Astrocyte (in vitro differentiated cells and primary cell): ENCODE measurements around the gene CBFA2T2. TPM values are rescaled to one million over a fixed set of nuclear protein-coding genes. Genes with fewer than 3 reads are reported as not detected.
A peak's percentile ranks its signal among the peaks of the same experiment; 100 is the strongest.

Experiments
- DNase-seq: peaks from one replicate; pipeline ENCODE4 v3.0.0-alpha.2; 2010; ENCODE audit warnings: low read depth
- FAIRE-seq: peaks from 2 replicates; lab custom pipeline; 2011; peaks lifted over from hg19 to GRCh38; lab: Jason Lieb, UNC
- H2AFZ ChIP-seq: 2 replicates; pipeline ENCODE4 v1.6.0; 2012; ENCODE audit warnings: low read depth, low read length, inconsistent platforms
- H3K27ac ChIP-seq: 2 replicates; pipeline ENCODE4 v1.5.1; 2011; ENCODE audit warnings: low read depth, low read length, inconsistent platforms
- H3K27me3 ChIP-seq: 2 replicates; pipeline ENCODE4 v1.6.0; 2011; ENCODE audit warnings: low read length, inconsistent platforms; ENCODE audit not compliant: insufficient read depth
- H3K36me3 ChIP-seq: 2 replicates; pipeline ENCODE4 v1.5.1; 2011; ENCODE audit warnings: low read length, inconsistent platforms; ENCODE audit not compliant: insufficient read depth
- H3K4me1 ChIP-seq: 2 replicates; pipeline ENCODE4 v1.5.1; 2011; ENCODE audit warnings: low read length, inconsistent platforms; ENCODE audit not compliant: insufficient read depth
- H3K4me2 ChIP-seq: 2 replicates; pipeline ENCODE4 v1.6.0; 2012; ENCODE audit warnings: low read length, inconsistent platforms
- H3K4me3 ChIP-seq: 2 replicates; pipeline ENCODE4 v1.5.1; 2011; ENCODE audit warnings: low read depth, mild to moderate bottlenecking, low read length, inconsistent platforms; ENCODE audit not compliant: insufficient read depth
- H3K79me2 ChIP-seq: 2 replicates; pipeline ENCODE4 v1.6.0; 2012; ENCODE audit warnings: mild to moderate bottlenecking, low read length, inconsistent platforms; ENCODE audit not compliant: insufficient read depth
- H3K9ac ChIP-seq: 2 replicates; pipeline ENCODE4 v1.6.0; 2012; ENCODE audit warnings: mild to moderate bottlenecking, low read length, inconsistent platforms
- H3K9me3 ChIP-seq: 2 replicates; pipeline ENCODE4 v1.5.1; 2012; ENCODE audit warnings: low read depth, mild to moderate bottlenecking, low read length, inconsistent platforms; ENCODE audit not compliant: insufficient read depth
- H4K20me1 ChIP-seq: 2 replicates; pipeline ENCODE4 v1.6.0; 2012; ENCODE audit warnings: low read length, inconsistent platforms; ENCODE audit not compliant: insufficient read depth
- H3K27ac Mint-ChIP-seq: one replicate; pipeline ENCODE4 v1.8.0; 2021; ENCODE audit warnings: mild to moderate bottlenecking, mixed read lengths; ENCODE audit not compliant: unreplicated experiment
- H3K27me3 Mint-ChIP-seq: one replicate; pipeline ENCODE4 v1.8.0; 2021; ENCODE audit warnings: low read depth, mixed read lengths; ENCODE audit not compliant: unreplicated experiment
- H3K36me3 Mint-ChIP-seq: one replicate; pipeline ENCODE4 v1.8.0; 2021; ENCODE audit warnings: low read depth, mixed read lengths; ENCODE audit not compliant: unreplicated experiment
- H3K4me1 Mint-ChIP-seq: one replicate; pipeline ENCODE4 v1.8.0; 2021; ENCODE audit warnings: low read depth, mixed read lengths; ENCODE audit not compliant: unreplicated experiment
- H3K4me3 Mint-ChIP-seq: one replicate; pipeline ENCODE4 v1.8.0; 2021; ENCODE audit warnings: mild to moderate bottlenecking, moderate library complexity, mixed read lengths; ENCODE audit not compliant: unreplicated experiment
- H3K9me3 Mint-ChIP-seq: one replicate; pipeline ENCODE4 v1.8.0; 2021; ENCODE audit warnings: mild to moderate bottlenecking, mixed read lengths; ENCODE audit not compliant: unreplicated experiment
- CTCF ChIP-seq: IDR thresholded peaks from 2 replicates; pipeline ENCODE4 v1.5.1; 2011; ENCODE audit warnings: low read depth, mild to moderate bottlenecking, inconsistent platforms, low read length, moderate library complexity; ENCODE audit not compliant: insufficient read depth
- EZH2 ChIP-seq: IDR thresholded peaks from 2 replicates; pipeline ENCODE4 v1.6.1; 2012; ENCODE audit warnings: mild to moderate bottlenecking, low read length, inconsistent platforms; ENCODE audit not compliant: insufficient read depth
- total RNA-seq: library from RNA; stranded (reverse); gene quantifications from 2 replicates; pipeline ENCODE4 v1.2.1, GENCODE V29; 2021

Gene CBFA2T2
- total RNA-seq, 1 donor from 2014 or later = 14.6 TPM

GRCh38 chr20:33568868-33569801 lies 79.2 kb downstream of the CBFA2T2 start:
- Histone ChIP-seq H3K27me3 (no peaks in the 10 kb centered on the region), H3K9me3 (no peaks in the 10 kb centered on the region), H3K36me3 (no peaks in the 10 kb centered on the region), H2AFZ (no peak overlapping the region), H3K4me1 (no peaks in the 10 kb centered on the region), H3K9ac (no peak overlapping the region), H3K4me3 (no peak overlapping the region), H4K20me1 (peaks cover 15% of the 10 kb centered on the region), H3K4me2 (no peak overlapping the region), H3K27ac (no peak overlapping the region), H3K79me2 (peaks cover 2% of the 10 kb centered on the region)
- Mint-ChIP-seq H3K9me3 (no peaks in the 10 kb centered on the region), H3K27ac (peak overlapping the region; percentile 55), H3K4me1 (peaks cover 6% of the 10 kb centered on the region), H3K4me3 (no peak overlapping the region), H3K27me3 (no peaks in the 10 kb centered on the region), H3K36me3 (no peaks in the 10 kb centered on the region)
- TF ChIP-seq CTCF = no peak
- no peak for TF ChIP-seq EZH2
- DNase-seq = no peak
- FAIRE-seq = no peak

- H3K4me3 Mint-ChIP-seq = no peak overlapping the region
- peaks cover 15% of the 10 kb centered on the region for H4K20me1 ChIP-seq
- no peaks in the 10 kb centered on the region for H3K27me3 ChIP-seq
- H3K79me2 ChIP-seq = peaks cover 2% of the 10 kb centered on the region
- H3K27ac ChIP-seq = no peak overlapping the region
- no peaks in the 10 kb centered on the region for H3K36me3 ChIP-seq
- no peaks in the 10 kb centered on the region for H3K36me3 Mint-ChIP-seq
- TF ChIP-seq CTCF = no peak
- TF ChIP-seq EZH2 = no peak
- H3K9me3 Mint-ChIP-seq = no peaks in the 10 kb centered on the region
- no peak overlapping the region for H3K9ac ChIP-seq
- no peak overlapping the region for H3K4me2 ChIP-seq
- H3K4me1 Mint-ChIP-seq = peaks cover 6% of the 10 kb centered on the region
- no peak overlapping the region for H3K27ac Mint-ChIP-seq
- FAIRE-seq (no peak), DNase-seq (no peak)
- H3K27me3 Mint-ChIP-seq = no peaks in the 10 kb centered on the region
- H3K4me3 ChIP-seq = no peak overlapping the region
- no peak overlapping the region for H2AFZ ChIP-seq
- H3K9me3 ChIP-seq = no peaks in the 10 kb centered on the region
- no peaks in the 10 kb centered on the region for H3K4me1 ChIP-seq
These were observed 80.0 kb downstream of the CBFA2T2 start for GRCh38 chr20:33569802-33570391.
